ENCODE measurements around the gene ALG9.

DNA sequence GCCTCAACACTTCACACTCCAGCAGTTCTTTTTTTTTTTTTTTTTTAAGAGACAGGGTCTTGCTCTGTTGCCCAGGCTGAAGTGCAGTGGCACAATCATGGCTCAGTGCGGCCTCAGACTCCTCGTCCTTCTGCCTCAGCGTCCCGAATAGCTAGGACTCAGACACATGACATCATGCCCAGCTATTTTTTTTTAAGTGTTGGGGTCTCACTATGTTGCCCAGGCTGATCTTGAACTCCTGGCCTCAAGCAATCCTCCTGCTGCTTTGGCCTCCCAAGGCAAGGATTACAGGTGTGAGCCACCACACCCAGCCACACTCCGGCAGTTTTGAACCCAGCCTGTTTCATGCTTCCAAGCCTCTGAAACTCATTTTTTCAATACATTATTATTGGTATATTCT is 108.9 kb downstream of the ALG9 start:
- TF ChIP-seq POLR2A (IDR thresholded peaks at IDR 0.05), result no peak
- TF ChIP-seq, protein P1, sequence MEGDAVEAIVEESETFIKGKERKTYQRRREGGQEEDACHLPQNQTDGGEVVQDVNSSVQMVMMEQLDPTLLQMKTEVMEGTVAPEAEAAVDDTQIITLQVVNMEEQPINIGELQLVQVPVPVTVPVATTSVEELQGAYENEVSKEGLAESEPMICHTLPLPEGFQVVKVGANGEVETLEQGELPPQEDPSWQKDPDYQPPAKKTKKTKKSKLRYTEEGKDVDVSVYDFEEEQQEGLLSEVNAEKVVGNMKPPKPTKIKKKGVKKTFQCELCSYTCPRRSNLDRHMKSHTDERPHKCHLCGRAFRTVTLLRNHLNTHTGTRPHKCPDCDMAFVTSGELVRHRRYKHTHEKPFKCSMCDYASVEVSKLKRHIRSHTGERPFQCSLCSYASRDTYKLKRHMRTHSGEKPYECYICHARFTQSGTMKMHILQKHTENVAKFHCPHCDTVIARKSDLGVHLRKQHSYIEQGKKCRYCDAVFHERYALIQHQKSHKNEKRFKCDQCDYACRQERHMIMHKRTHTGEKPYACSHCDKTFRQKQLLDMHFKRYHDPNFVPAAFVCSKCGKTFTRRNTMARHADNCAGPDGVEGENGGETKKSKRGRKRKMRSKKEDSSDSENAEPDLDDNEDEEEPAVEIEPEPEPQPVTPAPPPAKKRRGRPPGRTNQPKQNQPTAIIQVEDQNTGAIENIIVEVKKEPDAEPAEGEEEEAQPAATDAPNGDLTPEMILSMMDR (IDR thresholded peaks at IDR 0.05), result no peak
